ENCODE results near the gene GOLGA1. TPM values are rescaled to one million over a fixed set of nuclear protein-coding genes. Genes with fewer than 3 reads are reported as not detected.

GOLGA1 gene
- total and polyA plus RNA-seq, 2 of the 13 experiments (the other 11 are each of a cell fraction or from before 2014, with no cell fraction given): 12.7 to 15.9 TPM

GRCh38 chr9:124950050-124950718 lies 9.3 kb upstream of the GOLGA1 start (continued):
- TF ChIP-seq CTCF (CRISPR knock-in tag; IDR thresholded peaks at IDR 0.05): no peak
- TF ChIP-seq ZNF543 (CRISPR knock-in tag; IDR thresholded peaks at IDR 0.05): 0 out of 2 replicates have a peak, but pooled peaks have one; percentile 45
- TF ChIP-seq SP4 (CRISPR knock-in tag; IDR thresholded peaks at IDR 0.05): no peak
- TF ChIP-seq PTBP1 (IDR thresholded peaks at IDR 0.05; ENCODE audit: low read depth, low read length, poor library complexity, severe bottlenecking): no peak
- TF ChIP-seq ZNF564 (CRISPR knock-in tag; IDR thresholded peaks at IDR 0.05): no peak
- no peak for TF ChIP-seq ZNF780A (CRISPR knock-in tag; IDR thresholded peaks at IDR 0.05)
- no peak for TF ChIP-seq ZBTB33 (CRISPR knock-in tag; IDR thresholded peaks at IDR 0.05)
- TF ChIP-seq ZFP41 (CRISPR knock-in tag; IDR thresholded peaks at IDR 0.05; ENCODE audit: borderline replicate concordance): no peak
- TF ChIP-seq ZNF660 (CRISPR knock-in tag; IDR thresholded peaks at IDR 0.05; ENCODE audit: borderline replicate concordance, low read depth): no peak
- peak; percentile 53; the same call in 1 of the 2 replicates for TF ChIP-seq ZNF609 (CRISPR knock-in tag; IDR thresholded peaks at IDR 0.05; ENCODE audit: borderline replicate concordance)
- TF ChIP-seq ZNF263 (CRISPR knock-in tag; IDR thresholded peaks at IDR 0.05): no peak
- TF ChIP-seq HMGXB4 (CRISPR knock-in tag; IDR thresholded peaks at IDR 0.05; ENCODE audit: borderline replicate concordance in 1 of 2, low read depth in 1 of 2): no peak
- TF ChIP-seq JUN (CRISPR knock-in tag; IDR thresholded peaks at IDR 0.05): no peak
- TF ChIP-seq MLX (CRISPR knock-in tag; IDR thresholded peaks at IDR 0.05): peak; percentile 74
- TF ChIP-seq FOXO4 (CRISPR knock-in tag; conservative IDR thresholded peaks at IDR 0.05): no peak

Measured in HepG2 (cell line).